HepG2 (cell line): ENCODE results near the gene ZNF691. TPM values are rescaled to one million over a fixed set of nuclear protein-coding genes. Genes with fewer than 3 reads are reported as not detected.

Experiments
- BCLAF1 ChIP-seq: fragments of 450-650 bp; IDR thresholded peaks from 2 replicates; pipeline ENCODE4 v1.6.1; 2017; ENCODE audit warnings: mild to moderate bottlenecking
- MAX ChIP-seq: IDR thresholded peaks from 2 replicates; pipeline ENCODE4 v1.6.1; 2012; ENCODE audit warnings: inconsistent platforms
- PCBP1 ChIP-seq: fragments of 200-400 bp; formaldehyde crosslinking; IDR thresholded peaks from 2 replicates; pipeline ENCODE4 v1.6.1; 2017; ENCODE audit warnings: mild to moderate bottlenecking, low read depth, low read length, borderline replicate concordance
- PRDM15 ChIP-seq: sonication (generic); formaldehyde crosslinking; IDR thresholded peaks from 2 replicates; pipeline ENCODE4 v1.4.0; 2020; ENCODE audit warnings: missing genetic modification reagents
- RORA ChIP-seq: sonication (generic); formaldehyde crosslinking; IDR thresholded peaks from 2 replicates; pipeline ENCODE4 v1.5.0; 2020; ENCODE audit warnings: mild to moderate bottlenecking, missing genetic modification reagents, moderate library complexity
- TARDBP ChIP-seq: sonication (generic); formaldehyde crosslinking; IDR thresholded peaks from 2 replicates; pipeline ENCODE4 v1.8.0; 2022; ENCODE audit warnings: mild to moderate bottlenecking, missing genetic modification reagents
- TBP ChIP-seq: sonication (generic); formaldehyde crosslinking; IDR thresholded peaks from 2 replicates; pipeline ENCODE4 v1.5.0; 2020; ENCODE audit warnings: missing genetic modification reagents
- WIZ ChIP-seq: sonication (generic); formaldehyde crosslinking; IDR thresholded peaks from 2 replicates; pipeline ENCODE4 v1.5.1; 2020; ENCODE audit warnings: mild to moderate bottlenecking, missing genetic modification reagents
- ZHX1 ChIP-seq: sonication (generic); formaldehyde crosslinking; IDR thresholded peaks from 2 replicates; pipeline ENCODE4 v1.8.1; 2022; ENCODE audit warnings: low read depth, mild to moderate bottlenecking, missing genetic modification reagents
- ZNF350 ChIP-seq: sonication (generic); formaldehyde crosslinking; IDR thresholded peaks from 2 replicates; pipeline ENCODE4 v1.4.0; 2020; ENCODE audit warnings: mild to moderate bottlenecking, low read depth, missing genetic modification reagents, borderline replicate concordance
- ZNF441 ChIP-seq: sonication (generic); formaldehyde crosslinking; IDR thresholded peaks from 2 replicates; pipeline ENCODE4 v1.7.0; 2021; ENCODE audit warnings: missing genetic modification reagents, borderline replicate concordance
- ZNF644 ChIP-seq: IDR thresholded peaks from 2 replicates; pipeline ENCODE4 v1.6.1; 2016; ENCODE audit warnings: low read depth
- ZNF790 ChIP-seq: sonication (generic); formaldehyde crosslinking; IDR thresholded peaks from 2 replicates; pipeline ENCODE4 v1.8.0; 2022; ENCODE audit warnings: missing genetic modification reagents, mild to moderate bottlenecking, borderline replicate concordance
- ZNF883 ChIP-seq: sonication (generic); formaldehyde crosslinking; IDR thresholded peaks from 2 replicates; pipeline ENCODE4 v1.5.1; 2020; ENCODE audit warnings: mild to moderate bottlenecking, missing genetic modification reagents; ENCODE audit errors: not compliant biosample characterization
- ZSCAN9 ChIP-seq: IDR thresholded peaks from 2 replicates; pipeline ENCODE4 v1.6.1; 2016; ENCODE audit warnings: borderline replicate concordance
- ZXDC ChIP-seq: sonication (generic); formaldehyde crosslinking; IDR thresholded peaks from 2 replicates; pipeline ENCODE4 v1.5.0; 2020; ENCODE audit warnings: mild to moderate bottlenecking, missing genetic modification reagents
- polyA plus RNA-seq, 8 experiments: library from polyadenylated mRNA; depleted of rRNA in 3 of 8; stranded (reverse) in 7 of 8; unstranded in 1 of 8; fragments of >200 nt; fragmentation: Illumina TruSeq in 4 of 8; extraction: Trizol in 4 of 8; gene quantifications; 2 replicates each; pipeline versions ENCODE4 v1.2.1 to v1.2.3, GENCODE V29; 2011 to 2016; ENCODE audit warnings: low read depth in 4 of 8, missing spikeins in 1 of 8, mixed read lengths in 1 of 8; ENCODE audit not compliant: insufficient read depth in 1 of 8
- total RNA-seq, 5 experiments: library from RNA; depleted of rRNA; stranded (reverse); fragments of >200 nt; fragmentation: Illumina TruSeq; extraction: Trizol; gene quantifications; 2 replicates each; pipeline ENCODE4 v1.2.3, GENCODE V29; 2016; ENCODE audit warnings: low read depth in 1 of 5

Gene ZNF691
- total and polyA plus RNA-seq, 2 of the 13 experiments (the other 11 are each of a cell fraction or from before 2014, with no cell fraction given), result 7.6 to 7.8 TPM

GRCh38 chr1:42846257-42847110 is at the start of gene ZNF691 (continued):
- TF ChIP-seq ZNF350 (CRISPR knock-in tag), result peak; percentile 42; the same call in 1 of the 2 replicates
- no peak for TF ChIP-seq PCBP1
- peak; percentile 57; the same call in 1 of the 2 replicates for TF ChIP-seq ZHX1 (CRISPR knock-in tag)
- TF ChIP-seq ZXDC (CRISPR knock-in tag), result no peak
- no peak for TF ChIP-seq ZNF790 (CRISPR knock-in tag)
- no peak for TF ChIP-seq RORA (CRISPR knock-in tag)
- no peak for TF ChIP-seq PRDM15 (CRISPR knock-in tag)
- TF ChIP-seq ZNF883 (CRISPR knock-in tag), result peak; percentile 63
- TF ChIP-seq ZSCAN9 (CRISPR knock-in tag), result no peak
- no peak for TF ChIP-seq BCLAF1
- no peak for TF ChIP-seq ZNF644
- peak; percentile 35; the same call in 1 of the 2 replicates for TF ChIP-seq TARDBP (CRISPR knock-in tag)
- no peak for TF ChIP-seq WIZ (CRISPR knock-in tag)
- no peak for TF ChIP-seq TBP (CRISPR knock-in tag)
- peak; percentile 74 for TF ChIP-seq MAX
- peak; percentile 20; the same call in 1 of the 2 replicates for TF ChIP-seq ZNF441 (CRISPR knock-in tag)
